ENCODE data around the gene STAB1.

The STAB1 gene

GRCh38 chr3:52536369-52537164 is 41.4 kb downstream of the STAB1 start, which contains the start of gene UQCC5:
UQCC5 (plus strand) TSS chr3:52536605; CDS start chr3:52536756, 151 bp downstream.
- H3K79me2 ChIP-seq, result peaks cover 19% of the 10 kb centered on the region
- peak within 1 kb of the TSS; percentile 22 for H3K9ac ChIP-seq
- no peaks in the 10 kb centered on the region for H3K9me3 ChIP-seq (ENCODE audit: control insufficient read depth, low read length)
- no peaks in the 10 kb centered on the region for H3K36me3 ChIP-seq (ENCODE audit: control insufficient read depth, insufficient read depth, low read length)
- peak within 1 kb of the TSS; percentile 74 for H2AFZ ChIP-seq
- peaks cover 26% of the 10 kb centered on the region for H3K4me1 ChIP-seq
- H3K27me3 ChIP-seq (ENCODE audit: control insufficient read depth, insufficient read depth, low read length), result no peaks in the 10 kb centered on the region
- H3K4me2 ChIP-seq (ENCODE audit: low read length), result peak within 1 kb of the TSS; percentile 79
- peak within 1 kb of the TSS; percentile 82 for H3K4me3 ChIP-seq (ENCODE audit: low read depth, low read length)
- no peak for TF ChIP-seq CTCF (IDR thresholded peaks at IDR 0.05)
- H3K27ac ChIP-seq, result peak within 1 kb of the TSS; percentile 82

- Histone ChIP-seq H3K4me1 (peaks cover 26% of the 10 kb centered on the region), H2AFZ (peak overlapping the region; percentile 74), H3K4me2 (ENCODE audit: low read length) (peak overlapping the region; percentile 79), H3K9ac (peak overlapping the region; percentile 22), H3K4me3 (ENCODE audit: low read depth, low read length) (peak overlapping the region; percentile 82), H3K27me3 (ENCODE audit: control insufficient read depth, insufficient read depth, low read length) (no peaks in the 10 kb centered on the region), H3K79me2 (peaks cover 19% of the 10 kb centered on the region), H3K9me3 (ENCODE audit: control insufficient read depth, low read length) (no peaks in the 10 kb centered on the region), H3K36me3 (ENCODE audit: control insufficient read depth, insufficient read depth, low read length) (no peaks in the 10 kb centered on the region), H3K27ac (peak overlapping the region; percentile 82)
- no peak for TF ChIP-seq CTCF (IDR thresholded peaks at IDR 0.05)
Observed at GRCh38 chr3:52537165-52537620, 42.1 kb downstream of the STAB1 start.

- Histone ChIP-seq H3K9me3 (ENCODE audit: control insufficient read depth, low read length) (no peaks in the 10 kb centered on the region), H3K4me2 (ENCODE audit: low read length) (peak overlapping the region; percentile 79), H3K9ac (no peak overlapping the region), H3K4me3 (ENCODE audit: low read depth, low read length) (peak overlapping the region; percentile 82), H2AFZ (no peak overlapping the region), H3K79me2 (peaks cover 19% of the 10 kb centered on the region), H3K27me3 (ENCODE audit: control insufficient read depth, insufficient read depth, low read length) (no peaks in the 10 kb centered on the region), H3K36me3 (ENCODE audit: control insufficient read depth, insufficient read depth, low read length) (no peaks in the 10 kb centered on the region), H3K27ac (peak overlapping the region; percentile 82), H3K4me1 (peaks cover 26% of the 10 kb centered on the region)
- TF ChIP-seq CTCF (IDR thresholded peaks at IDR 0.05), result no peak
Observed at GRCh38 chr3:52537726-52538421, 42.7 kb downstream of the STAB1 start.

GRCh38 chr3:52539010-52539653 is 44.0 kb downstream of the STAB1 start:
- Histone ChIP-seq H3K27me3 (ENCODE audit: control insufficient read depth, insufficient read depth, low read length) (no peaks in the 10 kb centered on the region), H3K36me3 (ENCODE audit: control insufficient read depth, insufficient read depth, low read length) (no peaks in the 10 kb centered on the region), H3K9ac (no peak overlapping the region), H2AFZ (no peak overlapping the region), H3K4me3 (ENCODE audit: low read depth, low read length) (no peak overlapping the region), H3K27ac (no peak overlapping the region), H3K79me2 (peaks cover 19% of the 10 kb centered on the region), H3K4me1 (peaks cover 26% of the 10 kb centered on the region), H3K4me2 (ENCODE audit: low read length) (peak overlapping the region; percentile 43), H3K9me3 (ENCODE audit: control insufficient read depth, low read length) (no peaks in the 10 kb centered on the region)
- TF ChIP-seq CTCF (IDR thresholded peaks at IDR 0.05), result no peak

Data from parathyroid adenoma (tissue), 2 donors.